Calu3 (cell line): ENCODE results near the gene USP24. TPM values are rescaled to one million over a fixed set of nuclear protein-coding genes. Genes with fewer than 3 reads are reported as not detected.

Experiments used
- BruUV-seq: library from RNA; stranded (reverse); fragments of 400-500 nt; replicated peaks from 2 replicates; lab custom pipeline; 2021; lab: Mats Ljungman, UMichigan
- CTCF ChIA-PET: fragments of 300-600 bp; sonication (Branson Sonifier 250); formaldehyde crosslinking; loops from one replicate; lab custom pipeline; 2022; ENCODE audit warnings: antibody characterized with exemption; lab: Charles Lee
- DNase-seq: peaks from one replicate; pipeline ENCODE4 v3.0.0; 2022
- H3K27ac Mint-ChIP-seq: one replicate; pipeline ENCODE4 v1.8.0; 2022; ENCODE audit warnings: mixed read lengths; ENCODE audit not compliant: unreplicated experiment
- H3K27me3 Mint-ChIP-seq: one replicate; pipeline ENCODE4 v1.8.0; 2022; ENCODE audit warnings: mixed read lengths; ENCODE audit not compliant: unreplicated experiment
- H3K36me3 Mint-ChIP-seq: one replicate; pipeline ENCODE4 v1.8.0; 2022; ENCODE audit warnings: mild to moderate bottlenecking, moderate library complexity, mixed read lengths; ENCODE audit not compliant: insufficient read depth, unreplicated experiment
- H3K4me1 Mint-ChIP-seq: one replicate; pipeline ENCODE4 v1.8.0; 2022; ENCODE audit warnings: mild to moderate bottlenecking, low read depth, mixed read lengths; ENCODE audit not compliant: unreplicated experiment
- H3K4me3 Mint-ChIP-seq: one replicate; pipeline ENCODE4 v1.8.0; 2022; ENCODE audit warnings: mild to moderate bottlenecking, low read depth, moderate library complexity, mixed read lengths; ENCODE audit not compliant: unreplicated experiment
- H3K9me3 Mint-ChIP-seq: one replicate; pipeline ENCODE4 v1.8.0; 2022; ENCODE audit warnings: low read depth, mixed read lengths; ENCODE audit not compliant: unreplicated experiment
- CTCF ChIP-seq: fragments of 200-600 bp; IDR thresholded peaks from one replicate; pipeline ENCODE4 v1.8.0; 2022; ENCODE audit warnings: antibody characterized with exemption; ENCODE audit not compliant: unreplicated experiment
- intact Hi-C: fragments of 100-400 bp; cut with micrococcal nuclease; formaldehyde crosslinking; loops from one replicate; pipeline ENCODE4 v1.10.0; 2022; ENCODE audit not compliant: unreplicated experiment
- total RNA-seq: library from RNA; stranded (reverse); gene quantifications from 2 replicates; pipeline ENCODE4 v1.2.3, GENCODE V29; 2022

USP24 gene
- total RNA-seq, 1 experiment from 2014 or later, result 45.3 TPM

- no peaks in the 10 kb centered on the region for H3K36me3 Mint-ChIP-seq
- BruUV-seq, result no TSS peak
- DNase-seq, result no peak
- CTCF ChIA-PET, result no interaction called here
- H3K27ac Mint-ChIP-seq, result peak overlapping the region; percentile 24
- peaks cover 4% of the 10 kb centered on the region for H3K9me3 Mint-ChIP-seq
- H3K4me1 Mint-ChIP-seq, result peaks cover 7% of the 10 kb centered on the region
- no peaks in the 10 kb centered on the region for H3K27me3 Mint-ChIP-seq
- H3K4me3 Mint-ChIP-seq, result no peak overlapping the region
- TF ChIP-seq CTCF, result no peak
- intact Hi-C loops, result no loop called here
Observed at GRCh38 chr1:55225228-55225627, 10.1 kb upstream of the USP24 start.

DNA sequence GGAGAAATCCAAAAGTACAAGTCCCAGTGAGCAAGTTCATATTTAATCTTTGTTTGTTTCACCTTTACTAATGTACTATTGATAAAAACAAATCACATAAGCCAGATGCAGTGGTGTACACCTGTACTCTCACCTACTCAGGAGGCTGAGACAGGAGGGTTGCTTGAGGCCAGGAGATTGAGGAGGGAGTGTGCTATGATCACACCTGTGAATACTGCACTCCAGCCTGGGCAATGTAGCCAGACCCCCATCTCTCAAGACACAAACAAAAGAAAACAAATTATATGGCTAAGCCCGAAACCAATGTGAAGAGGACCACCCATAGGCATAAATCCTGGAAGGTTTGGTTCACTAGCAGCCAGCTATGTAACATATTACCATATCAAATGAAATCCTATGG lies 9.6 kb upstream of the USP24 start:
- H3K4me1 Mint-ChIP-seq, result peaks cover 7% of the 10 kb centered on the region
- DNase-seq, result no peak
- CTCF ChIA-PET, result no interaction called here
- intact Hi-C loops, result no loop called here
- H3K9me3 Mint-ChIP-seq, result peaks cover 4% of the 10 kb centered on the region
- no peaks in the 10 kb centered on the region for H3K27me3 Mint-ChIP-seq
- no TSS peak for BruUV-seq
- H3K4me3 Mint-ChIP-seq, result no peak overlapping the region
- H3K36me3 Mint-ChIP-seq, result no peaks in the 10 kb centered on the region
- TF ChIP-seq CTCF, result no peak
- peak overlapping the region; percentile 24 for H3K27ac Mint-ChIP-seq

DNA sequence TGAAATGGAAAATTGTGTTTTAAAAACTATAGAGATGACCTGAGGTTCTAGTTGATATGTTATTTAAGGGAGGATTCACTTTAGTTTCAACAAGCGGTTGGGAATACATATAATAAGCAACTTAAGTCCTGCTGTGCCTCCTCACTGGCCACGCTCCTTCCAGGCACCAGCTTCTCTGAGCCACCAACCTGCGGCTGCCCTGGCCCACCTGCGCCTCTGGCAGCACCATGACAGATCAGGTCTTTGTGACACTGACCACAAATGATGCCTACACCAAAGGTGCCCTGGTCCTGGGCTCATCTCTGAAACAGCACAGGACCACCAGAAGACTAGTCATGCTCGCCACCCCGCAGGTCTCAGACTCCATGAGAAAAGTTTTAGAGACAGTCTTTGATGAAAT lies 7.0 kb upstream of the USP24 start:
- Mint-ChIP-seq H3K27me3 (no peaks in the 10 kb centered on the region), H3K4me3 (no peak overlapping the region), H3K36me3 (no peaks in the 10 kb centered on the region), H3K27ac (no peak overlapping the region), H3K9me3 (peaks cover 4% of the 10 kb centered on the region), H3K4me1 (peaks cover 16% of the 10 kb centered on the region)
- BruUV-seq, result no TSS peak
- no peak for DNase-seq
- CTCF ChIA-PET, result no interaction called here
- no peak for TF ChIP-seq CTCF
- intact Hi-C loops, result no loop called here

DNA sequence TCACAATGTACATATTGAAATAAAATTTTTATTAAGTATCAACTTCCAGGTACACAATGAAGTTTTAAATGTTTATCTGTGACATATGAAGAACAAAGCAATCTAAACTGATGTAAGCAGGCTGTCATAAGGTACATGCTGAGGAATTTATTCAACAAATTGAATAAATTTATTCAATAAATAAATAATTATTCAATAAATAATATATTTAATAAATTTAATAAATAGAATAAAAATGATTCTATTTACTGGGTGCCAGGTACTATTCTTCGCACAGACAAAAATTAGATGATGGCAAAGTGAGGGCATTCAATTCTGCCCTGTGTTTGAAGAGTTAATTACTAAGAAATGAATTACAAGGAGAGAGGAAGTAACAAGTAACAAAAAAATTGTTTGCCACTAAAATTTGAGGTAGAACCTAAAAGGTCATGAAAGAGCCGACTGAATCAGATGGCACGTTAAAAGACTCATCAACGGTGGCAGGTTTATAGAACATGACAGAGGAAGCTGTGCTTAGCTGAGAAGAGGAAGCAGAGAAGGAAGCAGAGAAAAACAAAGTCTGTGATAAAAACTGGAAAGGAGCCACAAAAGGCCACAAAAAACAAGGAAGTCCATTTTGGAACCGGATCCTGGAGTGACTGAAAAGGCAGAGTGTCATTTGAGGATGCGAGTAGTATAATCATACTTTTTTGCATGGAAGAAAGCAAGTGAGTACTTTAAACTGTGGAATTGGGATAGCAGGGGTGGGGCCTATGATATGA lies 2.2 kb upstream of the USP24 start:
- CTCF ChIA-PET, result no interaction called here
- TF ChIP-seq CTCF, result no peak
- Mint-ChIP-seq H3K27me3 (no peaks in the 10 kb centered on the region), H3K36me3 (peaks cover 44% of the 10 kb centered on the region), H3K4me3 (no peak overlapping the region), H3K9me3 (no peaks in the 10 kb centered on the region), H3K4me1 (peaks cover 42% of the 10 kb centered on the region), H3K27ac (peak overlapping the region; percentile 18)
- DNase-seq, result no peak
- BruUV-seq, result no TSS peak
- intact Hi-C loops, result no loop called here
